ENCODE measurements around the gene GCDH. TPM values are rescaled to one million over a fixed set of nuclear protein-coding genes. Genes with fewer than 3 reads are reported as not detected.
A peak's percentile ranks its signal among the peaks of the same experiment; 100 is the strongest.
"Not testable (repeated sequence)": the region's sequence is repeated elsewhere in the genome, so short reads cannot be mapped to it uniquely, and the experiment has no call there.

GCDH gene
- total RNA-seq, 2 donors from 2014 or later: 34.0 to 36.2 TPM

GRCh38 chr19:12896460-12896859 lies 5.5 kb downstream of the GCDH start:
- no peak overlapping the region for H3K27ac Mint-ChIP-seq
- no peak for ATAC-seq
- peaks cover 4% of the 10 kb centered on the region for H3K36me3 Mint-ChIP-seq (ENCODE audit: low read depth)
- no peak overlapping the region for H3K4me3 Mint-ChIP-seq
- H3K27me3 Mint-ChIP-seq: no peaks in the 10 kb centered on the region
- no peak for DNase-seq
- H3K4me1 Mint-ChIP-seq: peaks cover 13% of the 10 kb centered on the region
- H3K9me3 ChIP-seq (ENCODE audit: control insufficient read depth, low read length, poor library complexity, severe bottlenecking): no peaks in the 10 kb centered on the region

GRCh38 chr19:12899891-12900518 lies 9.0 kb downstream of the GCDH start:
- DNase-seq (no peak), ATAC-seq (no peak)
- Mint-ChIP-seq H3K4me3 (no peak overlapping the region), H3K4me1 (peaks cover under 1% of the 10 kb centered on the region), H3K36me3 (ENCODE audit: low read depth) (peaks cover under 1% of the 10 kb centered on the region), H3K27ac (no peak overlapping the region), H3K27me3 (no peaks in the 10 kb centered on the region)
- no peaks in the 10 kb centered on the region for H3K9me3 ChIP-seq (ENCODE audit: control insufficient read depth, low read length, poor library complexity, severe bottlenecking)

- no peak overlapping the region for H3K27ac Mint-ChIP-seq
- no peak for DNase-seq
Measured at GRCh38 chr19:12907166-12907565, 16.2 kb downstream of the GCDH start.

GRCh38 chr19:12912571-12912970 lies 21.6 kb downstream of the GCDH start:
- H3K4me3 Mint-ChIP-seq: no peak overlapping the region
- no peak overlapping the region for H3K27ac Mint-ChIP-seq
- H3K36me3 Mint-ChIP-seq (ENCODE audit: low read depth): no peaks in the 10 kb centered on the region

More at GRCh38 chr19:12907166-12907565, 16.2 kb downstream of the GCDH start:
- no peaks in the 10 kb centered on the region for H3K36me3 Mint-ChIP-seq (ENCODE audit: low read depth)
- peaks cover 7% of the 10 kb centered on the region for H3K4me1 Mint-ChIP-seq
- H3K4me3 Mint-ChIP-seq: no peak overlapping the region
- no peaks in the 10 kb centered on the region for H3K27me3 Mint-ChIP-seq
- ATAC-seq: no peak
- H3K9me3 ChIP-seq (ENCODE audit: control insufficient read depth, low read length, poor library complexity, severe bottlenecking): no peaks in the 10 kb centered on the region

GRCh38 chr19:12913011-12913561 lies 22.1 kb downstream of the GCDH start:
- Mint-ChIP-seq H3K4me1 (peaks cover 18% of the 10 kb centered on the region), H3K36me3 (ENCODE audit: low read depth) (no peaks in the 10 kb centered on the region), H3K27ac (no peak overlapping the region), H3K27me3 (no peaks in the 10 kb centered on the region), H3K4me3 (no peak overlapping the region)
- ATAC-seq (no peak), DNase-seq (no peak)
- no peaks in the 10 kb centered on the region for H3K9me3 ChIP-seq (ENCODE audit: control insufficient read depth, low read length, poor library complexity, severe bottlenecking)

More at GRCh38 chr19:12912571-12912970, 21.6 kb downstream of the GCDH start:
- H3K9me3 ChIP-seq (ENCODE audit: control insufficient read depth, low read length, poor library complexity, severe bottlenecking): no peaks in the 10 kb centered on the region
- ATAC-seq (no peak), DNase-seq (no peak)
- Mint-ChIP-seq H3K27me3 (no peaks in the 10 kb centered on the region), H3K4me1 (peaks cover 18% of the 10 kb centered on the region)

- H3K4me1 Mint-ChIP-seq: peaks cover 16% of the 10 kb centered on the region
- no peaks in the 10 kb centered on the region for H3K9me3 ChIP-seq (ENCODE audit: control insufficient read depth, low read length, poor library complexity, severe bottlenecking)
- H3K4me3 Mint-ChIP-seq: peak overlapping the region; percentile 73
- DNase-seq: no peak
- peak overlapping the region; percentile 90 for H3K27ac Mint-ChIP-seq
- H3K27me3 Mint-ChIP-seq: no peaks in the 10 kb centered on the region
- peak; percentile 91 for ATAC-seq
- no peaks in the 10 kb centered on the region for H3K36me3 Mint-ChIP-seq (ENCODE audit: low read depth)
Measured at GRCh38 chr19:12913851-12914690, 23.1 kb downstream of the GCDH start.

- H3K4me3 Mint-ChIP-seq: peak overlapping the region; percentile 50
- not testable (repeated sequence) for H3K9me3 ChIP-seq (ENCODE audit: control insufficient read depth, low read length, poor library complexity, severe bottlenecking); ATAC-seq; DNase-seq; H3K27me3 Mint-ChIP-seq; H3K36me3 Mint-ChIP-seq (ENCODE audit: low read depth); H3K27ac Mint-ChIP-seq
- H3K4me1 Mint-ChIP-seq: peaks cover 20% of the 10 kb centered on the region
Measured at GRCh38 chr19:12915860-12916259, 24.9 kb downstream of the GCDH start.

- peaks cover 4% of the 10 kb centered on the region for H3K36me3 Mint-ChIP-seq (ENCODE audit: low read depth)
- no peaks in the 10 kb centered on the region for H3K9me3 ChIP-seq (ENCODE audit: control insufficient read depth, low read length, poor library complexity, severe bottlenecking)
- peaks cover 22% of the 10 kb centered on the region for H3K4me1 Mint-ChIP-seq
- peak overlapping the region; percentile 84 for H3K4me3 Mint-ChIP-seq
- DNase-seq (no peak), ATAC-seq (no peak)
- no peaks in the 10 kb centered on the region for H3K27me3 Mint-ChIP-seq
- peak overlapping the region; percentile 90 for H3K27ac Mint-ChIP-seq
Measured at GRCh38 chr19:12918253-12918652, 27.3 kb downstream of the GCDH start.

GRCh38 chr19:12921047-12921446 lies 30.1 kb downstream of the GCDH start:
- peaks cover 14% of the 10 kb centered on the region for H3K4me1 Mint-ChIP-seq
- H3K27me3 Mint-ChIP-seq: no peaks in the 10 kb centered on the region
- ATAC-seq (no peak), DNase-seq (no peak)
- peaks cover 4% of the 10 kb centered on the region for H3K36me3 Mint-ChIP-seq (ENCODE audit: low read depth)
- peak overlapping the region; percentile 90 for H3K27ac Mint-ChIP-seq
- no peaks in the 10 kb centered on the region for H3K9me3 ChIP-seq (ENCODE audit: control insufficient read depth, low read length, poor library complexity, severe bottlenecking)
- no peak overlapping the region for H3K4me3 Mint-ChIP-seq

GRCh38 chr19:12922959-12923358 lies 32.0 kb downstream of the GCDH start:
- no peaks in the 10 kb centered on the region for H3K9me3 ChIP-seq (ENCODE audit: control insufficient read depth, low read length, poor library complexity, severe bottlenecking)
- H3K4me3 Mint-ChIP-seq: no peak overlapping the region
- H3K36me3 Mint-ChIP-seq (ENCODE audit: low read depth): peaks cover 4% of the 10 kb centered on the region
- ATAC-seq (no peak), DNase-seq (no peak)
- H3K4me1 Mint-ChIP-seq: peaks cover 11% of the 10 kb centered on the region
- no peaks in the 10 kb centered on the region for H3K27me3 Mint-ChIP-seq
- H3K27ac Mint-ChIP-seq: peak overlapping the region; percentile 32

GRCh38 chr19:12924621-12925310 lies 33.8 kb downstream of the GCDH start:
- Mint-ChIP-seq H3K27ac (no peak overlapping the region), H3K4me3 (no peak overlapping the region), H3K36me3 (ENCODE audit: low read depth) (peaks cover 8% of the 10 kb centered on the region), H3K27me3 (no peaks in the 10 kb centered on the region), H3K4me1 (peaks cover 6% of the 10 kb centered on the region)
- ATAC-seq (no peak), DNase-seq (no peak)
- no peaks in the 10 kb centered on the region for H3K9me3 ChIP-seq (ENCODE audit: control insufficient read depth, low read length, poor library complexity, severe bottlenecking)

GRCh38 chr19:12930002-12930645 lies 39.2 kb downstream of the GCDH start:
- Mint-ChIP-seq H3K4me3 (no peak overlapping the region), H3K36me3 (ENCODE audit: low read depth) (peaks cover 3% of the 10 kb centered on the region), H3K27me3 (no peaks in the 10 kb centered on the region), H3K27ac (no peak overlapping the region), H3K4me1 (peaks cover 18% of the 10 kb centered on the region)
- ATAC-seq (no peak), DNase-seq (no peak)
- H3K9me3 ChIP-seq (ENCODE audit: control insufficient read depth, low read length, poor library complexity, severe bottlenecking): no peaks in the 10 kb centered on the region

All from T-helper 17 cell (primary cell).